Measurements from ENCODE around the gene SPATA45. TPM values are rescaled to one million over a fixed set of nuclear protein-coding genes. Genes with fewer than 3 reads are reported as not detected.
A peak's percentile ranks its signal among the peaks of the same experiment; 100 is the strongest.

The SPATA45 gene
- total and polyA plus RNA-seq, 4 donors, result 0.28 TPM; not detected in 3

DNA sequence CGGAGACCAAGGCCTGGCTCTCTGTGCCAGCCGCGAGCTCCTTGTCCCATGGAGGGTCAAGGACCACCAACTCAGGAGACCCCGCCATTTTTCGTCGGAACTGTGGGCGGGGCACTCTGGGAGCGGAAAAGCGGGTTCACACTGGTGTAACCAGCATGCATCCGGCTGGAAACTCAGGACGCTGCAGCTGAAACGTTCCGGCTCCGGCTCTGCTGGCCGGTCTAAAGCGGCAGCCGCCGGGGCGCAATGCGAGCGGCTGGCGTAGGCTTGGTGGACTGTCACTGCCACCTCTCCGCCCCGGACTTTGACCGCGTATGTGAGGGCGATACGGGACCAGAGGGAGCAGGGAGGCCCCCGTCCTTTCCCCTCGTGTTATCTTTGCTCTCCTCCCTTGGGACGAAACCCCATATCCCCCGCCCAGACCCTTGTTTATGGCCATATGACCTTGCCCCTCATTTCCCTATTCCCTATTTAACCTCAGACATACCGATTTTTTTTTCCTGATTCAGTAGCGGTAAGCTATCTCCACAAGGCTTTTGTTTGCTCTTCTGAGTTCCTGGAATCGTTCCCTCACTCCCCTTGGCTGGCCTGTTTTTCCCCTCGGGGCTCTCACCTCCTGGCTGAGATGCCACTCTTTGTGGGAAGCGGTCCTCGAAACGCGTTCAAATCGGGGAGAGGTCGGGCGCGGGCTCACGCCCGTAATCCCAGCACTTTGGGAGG, 55.6 kb downstream of the SPATA45 start, which contains the start of the genes NSL1 and TATDN3 (continued):
- TF ChIP-seq, protein P1, sequence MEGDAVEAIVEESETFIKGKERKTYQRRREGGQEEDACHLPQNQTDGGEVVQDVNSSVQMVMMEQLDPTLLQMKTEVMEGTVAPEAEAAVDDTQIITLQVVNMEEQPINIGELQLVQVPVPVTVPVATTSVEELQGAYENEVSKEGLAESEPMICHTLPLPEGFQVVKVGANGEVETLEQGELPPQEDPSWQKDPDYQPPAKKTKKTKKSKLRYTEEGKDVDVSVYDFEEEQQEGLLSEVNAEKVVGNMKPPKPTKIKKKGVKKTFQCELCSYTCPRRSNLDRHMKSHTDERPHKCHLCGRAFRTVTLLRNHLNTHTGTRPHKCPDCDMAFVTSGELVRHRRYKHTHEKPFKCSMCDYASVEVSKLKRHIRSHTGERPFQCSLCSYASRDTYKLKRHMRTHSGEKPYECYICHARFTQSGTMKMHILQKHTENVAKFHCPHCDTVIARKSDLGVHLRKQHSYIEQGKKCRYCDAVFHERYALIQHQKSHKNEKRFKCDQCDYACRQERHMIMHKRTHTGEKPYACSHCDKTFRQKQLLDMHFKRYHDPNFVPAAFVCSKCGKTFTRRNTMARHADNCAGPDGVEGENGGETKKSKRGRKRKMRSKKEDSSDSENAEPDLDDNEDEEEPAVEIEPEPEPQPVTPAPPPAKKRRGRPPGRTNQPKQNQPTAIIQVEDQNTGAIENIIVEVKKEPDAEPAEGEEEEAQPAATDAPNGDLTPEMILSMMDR (IDR thresholded peaks at IDR 0.05; ENCODE audit: low read depth, low read length, missing input control), result no peak
- TF ChIP-seq GABPA (IDR thresholded peaks at IDR 0.05 in 1 of 2, conservative IDR thresholded peaks at IDR 0.05 in 1 of 2) (peak; percentile 93 to 96), FOXA1 (IDR thresholded peaks at IDR 0.05) (no peak), ATF3 (IDR thresholded peaks at IDR 0.05) (peak; percentile 85)

GRCh38 chr1:212791261-212791675, 56.2 kb downstream of the SPATA45 start:
- no peaks in the 10 kb centered on the region for H3K9me3 ChIP-seq (ENCODE audit: control insufficient read depth in 4 of 4, low read length in 3 of 4)
- H3K27me3 ChIP-seq (ENCODE audit: control insufficient read depth in 4 of 4, insufficient read depth in 4 of 4, low read length in 3 of 4), result no peaks in the 10 kb centered on the region
- TF ChIP-seq, protein P2, sequence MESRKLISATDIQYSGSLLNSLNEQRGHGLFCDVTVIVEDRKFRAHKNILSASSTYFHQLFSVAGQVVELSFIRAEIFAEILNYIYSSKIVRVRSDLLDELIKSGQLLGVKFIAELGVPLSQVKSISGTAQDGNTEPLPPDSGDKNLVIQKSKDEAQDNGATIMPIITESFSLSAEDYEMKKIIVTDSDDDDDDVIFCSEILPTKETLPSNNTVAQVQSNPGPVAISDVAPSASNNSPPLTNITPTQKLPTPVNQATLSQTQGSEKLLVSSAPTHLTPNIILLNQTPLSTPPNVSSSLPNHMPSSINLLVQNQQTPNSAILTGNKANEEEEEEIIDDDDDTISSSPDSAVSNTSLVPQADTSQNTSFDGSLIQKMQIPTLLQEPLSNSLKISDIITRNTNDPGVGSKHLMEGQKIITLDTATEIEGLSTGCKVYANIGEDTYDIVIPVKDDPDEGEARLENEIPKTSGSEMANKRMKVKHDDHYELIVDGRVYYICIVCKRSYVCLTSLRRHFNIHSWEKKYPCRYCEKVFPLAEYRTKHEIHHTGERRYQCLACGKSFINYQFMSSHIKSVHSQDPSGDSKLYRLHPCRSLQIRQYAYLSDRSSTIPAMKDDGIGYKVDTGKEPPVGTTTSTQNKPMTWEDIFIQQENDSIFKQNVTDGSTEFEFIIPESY (IDR thresholded peaks at IDR 0.05), result no peak
- TF ChIP-seq HNF4G (IDR thresholded peaks at IDR 0.05) (no peak), RXRA (IDR thresholded peaks at IDR 0.05) (no peak), TAF1 (conservative IDR thresholded peaks at IDR 0.05) (no peak), JUND (IDR thresholded peaks at IDR 0.05) (no peak), FOXA2 (IDR thresholded peaks at IDR 0.05) (no peak), YY1 (IDR thresholded peaks at IDR 0.05) (no peak), GABPA (IDR thresholded peaks at IDR 0.05 in 1 of 2, conservative IDR thresholded peaks at IDR 0.05 in 1 of 2) (no peak), FOXA1 (IDR thresholded peaks at IDR 0.05) (no peak), EGR1 (IDR thresholded peaks at IDR 0.05; ENCODE audit: low read depth in 2 of 2) (no peak), RAD21 (IDR thresholded peaks at IDR 0.05) (no peak), SP1 (IDR thresholded peaks at IDR 0.05) (no peak), NR2F2 (IDR thresholded peaks at IDR 0.05) (no peak), REST (IDR thresholded peaks at IDR 0.05) (no peak), ATF3 (IDR thresholded peaks at IDR 0.05) (no peak), HNF4A (conservative IDR thresholded peaks at IDR 0.05) (no peak)
- TF ChIP-seq, protein P3, sequence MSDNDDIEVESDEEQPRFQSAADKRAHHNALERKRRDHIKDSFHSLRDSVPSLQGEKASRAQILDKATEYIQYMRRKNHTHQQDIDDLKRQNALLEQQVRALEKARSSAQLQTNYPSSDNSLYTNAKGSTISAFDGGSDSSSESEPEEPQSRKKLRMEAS (IDR thresholded peaks at IDR 0.05), result no peak
- TF ChIP-seq, protein P1 (IDR thresholded peaks at IDR 0.05; ENCODE audit: low read depth, low read length, missing input control), result no peak
- H3K4me3 ChIP-seq (ENCODE audit: low read depth in 1 of 3, low read length in 3 of 3), result peak overlapping the region; percentile 78 to 92 (median 85)
- DNase-seq (ENCODE audit: low spot score), result no peak
- peaks cover 3 to 23% (median 17%) of the 10 kb centered on the region in 4 donors for H3K4me1 ChIP-seq (ENCODE audit: control insufficient read depth in 4 of 4, insufficient read depth in 4 of 4, low read length in 3 of 4)
- H3K9ac ChIP-seq (ENCODE audit: low read depth in 1 of 2, low read length in 2 of 2), result peak overlapping the region; percentile 76 to 92
- WGBS, result under 1% methylated on average over 22 of the region's 22 CpGs
- H3K27ac ChIP-seq (ENCODE audit: low read depth in 1 of 2, low read length in 2 of 2), result peak overlapping the region; percentile 88 to 98
- H3K36me3 ChIP-seq (ENCODE audit: control insufficient read depth in 4 of 4, insufficient read depth in 3 of 4, low read depth in 1 of 4, low read length in 3 of 4), result peaks cover 0 to 2% (median 0%) of the 10 kb centered on the region in 4 donors

Measured in liver (tissue), 9 donors.